Adrenal gland (tissue), 12 donors: ENCODE data around the gene PRSS16. TPM values are rescaled to one million over a fixed set of nuclear protein-coding genes. Genes with fewer than 3 reads are reported as not detected.

Experiments
- DNase-seq, 7 donors: peaks; one replicate each; pipeline ENCODE4 v3.0.0-alpha.2; 2019 to 2020
- H3K27ac ChIP-seq, 5 donors: fragments of 200-600 bp; sonication (generic) in 4 of 5; 1 replicate in 3 of 5; 2 replicates in 2 of 5; pipeline versions ENCODE4 v1.5.1 to v1.8.0; 2016 to 2020; ENCODE audit warnings: mild to moderate bottlenecking in 1 of 5
- H3K27me3 ChIP-seq: fragments of 200-600 bp; 2 replicates; pipeline ENCODE4 v1.8.0; 2021
- H3K36me3 ChIP-seq, 2 donors: fragments of 200-600 bp; replicated peaks in 1 of 2; 1 replicate in 1 of 2; 2 replicates in 1 of 2; pipeline versions ENCODE4 v1.5.1 to v1.8.0; 2018 to 2022
- H3K4me1 ChIP-seq, 2 donors: fragments of 200-600 bp; replicated peaks in 1 of 2; 1 replicate in 1 of 2; 2 replicates in 1 of 2; pipeline versions ENCODE4 v1.5.1 to v1.8.0; 2018 to 2021
- H3K4me3 ChIP-seq, 4 donors: fragments of 200-600 bp; sonication (generic) in 3 of 4; one replicate each; pipeline ENCODE4 v1.5.1; 2016 to 2018
- H3K9me3 ChIP-seq, 3 donors: fragments of 200-600 bp; sonication (generic) in 1 of 3; replicated peaks in 1 of 3; 1 replicate in 2 of 3; 2 replicates in 1 of 3; pipeline versions ENCODE4 v1.5.1 to v1.8.0; 2016 to 2021
- CTCF ChIP-seq, 6 experiments: fragments of 450-650 bp in 4 of 6; fragments of 200-600 bp in 2 of 6; sonication (generic) in 1 of 6; IDR thresholded peaks; 1 replicate in 5 of 6; 2 replicates in 1 of 6; pipeline versions ENCODE4 v1.5.1 to v1.8.0; 2016 to 2021; ENCODE audit warnings: antibody characterized with exemption in 6 of 6, mild to moderate bottlenecking in 2 of 6, moderate library complexity in 1 of 6
- POLR2A ChIP-seq, 2 donors: fragments of 450-650 bp; IDR thresholded peaks; one replicate each; pipeline ENCODE4 v1.6.1; 2017; ENCODE audit warnings: antibody characterized with exemption in 2 of 2, mild to moderate bottlenecking in 2 of 2, moderate library complexity in 1 of 2
- WGBS, 4 donors: extraction: QIAGEN DNeasy Blood & Tissue Kit in 2 of 4; methylation state at CpG; one replicate each; pipeline versions ENCODE4 v1.1.5 to v1.1.7; 2013 to 2017; 5-methylcytosine and 5-hydroxymethylcytosine counted together
- intact Hi-C, 2 donors: fragments of 100-400 bp; cut with DNase I; formaldehyde crosslinking; loops; one replicate each; pipeline versions ENCODE4 v1.14.1 to v1.15.0; 2022 to 2023
- polyA plus RNA-seq, 3 donors: library from polyadenylated mRNA; stranded (reverse); fragments of 200-250 nt in 2 of 3; fragments of 350-450 nt in 1 of 3; fragmentation: Illumina TruSeq in 1 of 3; extraction: RNeasy Lipid Tissue Mini Kit (QIAGEN cat#74804) in 1 of 3; gene quantifications; one replicate each; pipeline ENCODE4 v1.2.3, GENCODE V29; 2013 to 2014
- total RNA-seq, 9 donors: library from RNA; depleted of rRNA in 4 of 9; stranded (reverse); fragments of >200 nt in 4 of 9; fragments of 120-200 nt in 1 of 9; fragmentation: NEBNext Ultra II Directional in 1 of 9; extraction: Animal tissue kit (Norgen Biotek cat#: 25700) in 1 of 9; gene quantifications; one replicate each; pipeline versions ENCODE4 v1.1.0 to v1.2.4, GENCODE V29; 2013 to 2023
- donor health status: healthy with polysubstance abuse.
- donor health status: Bipolar disorder and iron deficiency.
- donor health status: DM: yes; HTN: yes; CAD: no.
- donor health status: DM: no; HTN: no; CAD: no.
- donor health status: DM: no; HTN: no; CAD: no.
- donor health status: DM: yes; HTN: yes; CAD: no.

The PRSS16 gene
- total and polyA plus RNA-seq, 12 donors = 0.44 to 3.5 (median 1.2) TPM; not detected in 2

DNA sequence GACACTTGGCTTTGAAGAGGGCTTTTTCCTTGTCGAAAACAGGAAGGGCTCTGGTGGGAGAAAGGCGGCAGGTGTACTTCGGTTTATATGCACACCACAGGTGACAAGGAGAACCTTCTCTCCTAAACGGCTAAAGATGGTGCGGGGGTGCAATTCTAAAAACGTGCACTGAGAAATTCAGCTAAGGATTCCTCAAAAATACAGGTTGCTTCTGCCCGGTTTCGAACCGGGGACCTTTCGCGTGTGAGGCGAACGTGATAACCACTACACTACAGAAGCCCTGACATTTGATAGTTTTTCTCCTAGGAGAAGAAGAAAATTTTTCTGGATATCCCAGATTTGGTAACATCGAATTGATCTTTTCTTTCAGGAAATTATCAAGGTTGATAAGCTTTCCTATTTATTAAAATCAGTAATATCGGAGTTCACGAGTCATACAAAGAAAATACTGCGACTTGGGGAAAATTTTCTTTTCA lies 32.6 kb downstream of the PRSS16 start:
- intact Hi-C loops = no loop called here
- WGBS, 4 donors = 2 to 5% (median 5%) methylated on average over 17 of the region's 17 CpGs
- no peaks in the 10 kb centered on the region for H3K4me1 ChIP-seq

GRCh38 chr6:27280540-27281000 lies 33.1 kb downstream of the PRSS16 start:
- H3K4me3 ChIP-seq = no peak overlapping the region
- H3K36me3 ChIP-seq = no peaks in the 10 kb centered on the region
- TF ChIP-seq CTCF (IDR thresholded peaks at IDR 0.05) = no peak
- TF ChIP-seq POLR2A (IDR thresholded peaks at IDR 0.05) = no peak
- H3K4me1 ChIP-seq = no peaks in the 10 kb centered on the region
- intact Hi-C loops = no loop called here
- 7 to 16% (median 9%) methylated on average over 9 of the region's 9 CpGs for WGBS, 4 donors
- H3K9me3 ChIP-seq = no peaks in the 10 kb centered on the region
- H3K27me3 ChIP-seq = peaks cover 82% of the 10 kb centered on the region
- no peak for DNase-seq
- H3K27ac ChIP-seq = no peak overlapping the region

More for the DNA sequence above, 32.6 kb downstream of the PRSS16 start:
- TF ChIP-seq CTCF (IDR thresholded peaks at IDR 0.05) (no peak), POLR2A (IDR thresholded peaks at IDR 0.05) (no peak)
- Histone ChIP-seq H3K27me3 (peaks cover 79% of the 10 kb centered on the region), H3K36me3 (no peaks in the 10 kb centered on the region), H3K4me3 (no peak overlapping the region), H3K9me3 (no peaks in the 10 kb centered on the region), H3K27ac (no peak overlapping the region)
- DNase-seq = peak in 2 of 7 donors; percentile 15 to 27

GRCh38 chr6:27281105-27281539 lies 33.6 kb downstream of the PRSS16 start:
- intact Hi-C loops = no loop called here
- 6 to 11% (median 9%) methylated on average over 12 to 13 of the region's 13 CpGs for WGBS, 4 donors

DNA sequence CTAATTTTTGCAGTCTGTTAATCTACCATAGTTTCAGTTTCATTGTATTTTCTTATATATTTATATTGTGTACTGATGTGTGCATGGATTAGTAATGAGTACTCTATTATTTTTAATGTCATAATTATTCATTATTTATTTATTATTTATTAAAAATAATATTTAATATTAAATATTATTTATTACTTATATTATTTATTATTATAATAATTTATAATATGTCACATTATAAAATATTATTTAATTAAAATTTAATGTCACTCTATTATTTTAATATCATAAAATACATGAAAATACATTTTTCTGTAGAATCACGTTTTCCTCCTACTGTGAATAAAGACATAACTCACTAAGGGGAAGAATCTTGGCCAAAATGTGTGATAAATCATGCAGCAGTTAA lies 34.1 kb downstream of the PRSS16 start:
- no peaks in the 10 kb centered on the region for H3K9me3 ChIP-seq
- DNase-seq = no peak
- H3K27ac ChIP-seq = no peak overlapping the region
- no peak for TF ChIP-seq CTCF (IDR thresholded peaks at IDR 0.05)
- no peak for TF ChIP-seq POLR2A (IDR thresholded peaks at IDR 0.05)
- intact Hi-C loops = no loop called here
- 30 to 60% (median 36%) methylated on average over 1 of the region's 1 CpG for WGBS, 4 donors
- no peak overlapping the region for H3K4me3 ChIP-seq
- H3K27me3 ChIP-seq = peaks cover 90% of the 10 kb centered on the region
- H3K4me1 ChIP-seq = no peaks in the 10 kb centered on the region
- no peaks in the 10 kb centered on the region for H3K36me3 ChIP-seq

More at GRCh38 chr6:27281105-27281539, 33.6 kb downstream of the PRSS16 start:
- Histone ChIP-seq H3K36me3 (no peaks in the 10 kb centered on the region), H3K27me3 (peaks cover 88% of the 10 kb centered on the region), H3K27ac (no peak overlapping the region), H3K4me1 (no peaks in the 10 kb centered on the region), H3K4me3 (no peak overlapping the region), H3K9me3 (no peaks in the 10 kb centered on the region)
- TF ChIP-seq POLR2A (IDR thresholded peaks at IDR 0.05) (no peak), CTCF (IDR thresholded peaks at IDR 0.05) (no peak)
- DNase-seq = no peak
